Measurements from ENCODE around the gene SRRM1.

- TF ChIP-seq CTCF (conservative IDR thresholded peaks at IDR 0.05) (no peak), ZFX (IDR thresholded peaks at IDR 0.05) (no peak)
Observed at GRCh38 chr1:24704411-24705259, 61.5 kb downstream of the SRRM1 start.

All from C4-2B (cell line).